ENCODE results near the gene POU1F1. TPM values are rescaled to one million over a fixed set of nuclear protein-coding genes. Genes with fewer than 3 reads are reported as not detected.
"Not testable (repeated sequence)": the region's sequence is repeated elsewhere in the genome, so short reads cannot be mapped to it uniquely, and the experiment has no call there.

The POU1F1 gene
- polyA plus RNA-seq, 1 donor from 2014 or later, result not detected

DNA sequence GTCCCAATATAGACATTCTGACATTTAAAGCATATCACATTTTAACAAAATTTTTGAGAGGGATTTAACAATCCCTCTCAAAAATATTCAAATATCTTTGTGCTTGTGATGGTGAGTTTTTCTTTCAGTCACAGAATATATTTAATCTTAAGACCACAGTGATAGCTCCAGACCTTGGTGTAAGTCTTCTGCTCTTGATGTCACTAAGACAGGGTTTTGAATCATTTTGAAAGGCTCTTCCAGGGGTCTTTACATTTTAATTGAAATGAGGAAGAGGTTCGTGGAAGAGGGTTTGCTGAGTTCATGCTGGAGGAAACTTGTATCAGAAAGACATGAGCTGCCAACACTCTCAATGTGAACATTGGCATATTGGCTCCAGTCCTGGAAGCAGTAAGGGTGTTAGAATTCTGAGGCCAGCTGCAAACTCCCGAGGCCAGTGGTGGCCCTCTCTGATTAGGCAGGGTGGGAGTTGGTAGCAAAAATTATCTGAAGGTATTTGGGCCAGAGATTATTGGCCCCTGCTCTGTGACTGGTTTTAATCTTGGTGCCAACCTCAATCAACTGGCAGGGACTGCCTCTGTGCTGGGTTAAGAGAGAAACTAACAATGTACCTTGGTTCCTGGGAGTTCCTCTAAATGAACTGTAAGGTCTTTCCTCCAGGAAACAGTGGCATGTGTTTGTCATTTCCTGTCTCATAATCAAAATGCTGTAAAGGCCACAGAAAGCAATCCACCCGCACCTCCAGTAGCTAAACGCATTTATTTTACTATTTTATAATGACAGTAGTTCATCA, 5.3 kb downstream of the POU1F1 start:
- Mint-ChIP-seq H3K4me1 (peaks cover 11 to 24% (median 20%) of the 10 kb centered on the region in 3 donors), H3K4me3 (peak overlapping the region in 1 of 4 donors; percentile 23), H3K27me3 (peaks cover 6% of the 10 kb centered on the region), H3K27ac (no peak overlapping the region), H3K36me3 (no peaks in the 10 kb centered on the region), H3K9me3 (no peaks in the 10 kb centered on the region)

DNA sequence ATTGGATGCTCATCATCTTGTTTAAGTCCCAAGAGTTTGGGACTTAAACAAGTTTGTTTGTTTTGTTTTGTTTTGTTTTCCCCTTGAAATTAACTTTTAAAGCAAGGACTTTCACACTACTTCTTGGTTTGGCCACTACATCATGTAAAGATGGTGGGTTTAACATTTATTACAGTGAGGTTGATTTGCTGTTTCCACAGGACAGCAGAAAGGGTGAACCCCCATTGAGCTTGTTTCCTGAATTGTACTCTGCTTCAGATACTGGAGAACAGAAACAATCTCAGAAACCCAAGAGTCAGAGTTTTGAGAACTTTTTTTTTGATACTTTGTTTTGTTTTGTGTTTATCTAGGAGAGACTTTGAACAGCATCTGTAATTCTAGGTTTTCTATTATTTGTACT, 6.7 kb downstream of the POU1F1 start:
- Mint-ChIP-seq H3K27ac (no peak overlapping the region), H3K27me3 (peaks cover 6% of the 10 kb centered on the region), H3K36me3 (no peaks in the 10 kb centered on the region), H3K4me3 (no peak overlapping the region), H3K4me1 (peaks cover 11 to 24% (median 20%) of the 10 kb centered on the region in 3 donors), H3K9me3 (no peaks in the 10 kb centered on the region)

DNA sequence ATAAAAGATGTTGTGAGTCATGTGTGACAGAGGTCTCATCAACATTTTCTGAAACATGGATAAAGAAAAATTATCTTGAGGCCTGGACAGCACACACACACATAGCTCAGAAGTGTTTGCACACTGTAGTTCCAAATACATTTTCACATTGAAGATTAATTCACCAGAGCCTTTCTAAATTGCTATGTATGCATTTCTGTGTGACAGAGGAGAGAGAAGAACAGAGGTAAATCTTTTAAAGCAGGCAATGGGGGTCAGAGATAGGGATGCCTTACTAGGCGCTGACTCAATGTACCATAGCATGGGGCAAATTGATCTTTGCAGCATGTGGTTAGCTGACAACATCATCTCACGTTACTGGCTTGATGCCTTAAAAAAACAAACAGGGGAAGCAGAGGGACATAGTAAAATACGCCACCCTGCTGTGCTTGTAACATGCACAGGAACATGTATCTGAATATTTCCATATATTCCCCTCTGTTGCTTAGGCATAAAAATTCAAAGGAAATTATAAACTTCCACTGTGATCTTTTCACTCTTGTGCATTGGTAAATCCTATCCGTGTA, 7.7 kb downstream of the POU1F1 start:
- Mint-ChIP-seq H3K4me1 (peaks cover 10 to 24% (median 20%) of the 10 kb centered on the region in 3 donors), H3K27ac (no peak overlapping the region), H3K4me3 (no peak overlapping the region), H3K36me3 (no peaks in the 10 kb centered on the region), H3K9me3 (no peaks in the 10 kb centered on the region), H3K27me3 (peaks cover 5% of the 10 kb centered on the region)

DNA sequence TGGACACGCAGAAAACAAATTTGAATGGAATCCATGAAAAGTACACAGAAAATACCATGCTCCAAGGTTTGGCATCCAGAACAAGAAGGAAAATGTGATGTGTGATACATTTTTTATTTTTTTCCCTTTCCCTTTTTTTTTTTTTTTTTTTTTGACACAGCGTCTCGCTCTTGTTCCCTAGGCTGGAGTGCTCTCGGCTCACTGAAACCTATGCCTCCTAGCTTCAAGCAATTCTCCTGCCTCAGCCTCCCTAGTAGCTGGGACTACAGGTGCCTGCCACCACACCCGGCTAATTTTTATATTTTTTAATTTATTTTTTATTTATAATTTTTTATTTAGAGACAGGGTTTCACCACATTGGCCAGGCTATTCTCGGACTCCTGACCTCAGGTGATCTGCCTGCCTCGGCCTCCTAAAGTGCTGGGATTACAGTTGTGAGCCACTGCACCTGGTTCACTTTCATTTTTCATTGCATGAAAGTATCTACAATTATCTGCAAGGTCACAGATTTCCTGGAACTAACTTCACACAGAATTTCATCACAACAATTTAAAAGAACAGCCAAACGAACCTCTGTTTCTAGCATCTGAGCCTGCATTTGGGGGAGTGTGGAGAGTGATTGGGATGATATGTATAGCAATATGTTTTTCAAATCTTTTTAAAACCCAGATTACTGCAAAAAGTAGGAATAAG, 8.3 kb downstream of the POU1F1 start:
- Mint-ChIP-seq H3K4me3 (no peak overlapping the region), H3K27ac (no peak overlapping the region), H3K36me3 (no peaks in the 10 kb centered on the region), H3K27me3 (peaks cover 1% of the 10 kb centered on the region), H3K9me3 (no peaks in the 10 kb centered on the region), H3K4me1 (peaks cover 4 to 18% (median 13%) of the 10 kb centered on the region in 3 donors)

DNA sequence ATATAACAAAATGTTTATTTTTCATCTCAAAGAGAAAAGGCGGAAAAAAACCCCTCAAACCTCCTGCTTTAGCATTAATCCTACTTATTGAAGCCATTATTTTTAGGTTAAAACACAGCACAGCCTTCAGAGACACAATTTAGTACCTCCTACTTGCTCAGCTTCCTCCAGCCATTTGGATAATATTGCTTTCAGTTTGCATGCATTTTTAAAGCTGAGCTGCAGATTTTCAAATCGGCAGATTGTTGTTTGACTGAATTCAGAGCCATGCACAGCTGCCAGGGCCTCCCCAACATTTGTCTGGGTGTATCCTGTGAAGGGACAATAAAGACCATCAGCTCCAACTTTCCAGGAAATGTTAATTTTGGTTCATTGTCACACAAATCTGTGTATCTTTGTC, 14.5 kb downstream of the POU1F1 start:
- H3K9me3 Mint-ChIP-seq, result no peaks in the 10 kb centered on the region
- H3K4me1 Mint-ChIP-seq, result peaks cover 0 to 6% (median 2%) of the 10 kb centered on the region in 3 donors
- H3K27ac Mint-ChIP-seq, result no peak overlapping the region
- H3K27me3 Mint-ChIP-seq, result no peaks in the 10 kb centered on the region
- no peak overlapping the region for H3K4me3 Mint-ChIP-seq
- no peaks in the 10 kb centered on the region for H3K36me3 Mint-ChIP-seq

DNA sequence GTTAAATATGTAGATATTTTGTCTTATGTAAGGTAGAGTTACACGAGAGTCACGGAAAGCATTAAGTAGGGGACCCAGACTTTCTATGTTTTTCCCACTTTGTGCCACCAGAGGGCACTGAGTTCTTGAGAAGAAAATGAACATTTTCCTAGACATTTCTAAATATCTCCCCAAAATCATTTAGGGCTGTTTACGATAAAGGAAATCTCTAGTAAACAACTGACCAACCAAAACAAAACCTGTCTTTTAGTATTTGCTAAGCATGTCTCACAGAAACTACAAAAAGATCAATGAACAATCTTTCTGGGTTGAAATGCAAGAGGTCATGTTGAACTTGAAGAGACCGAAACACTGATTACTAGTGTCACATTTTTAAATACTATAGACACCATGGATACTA, 16.1 kb downstream of the POU1F1 start:
- no peaks in the 10 kb centered on the region for H3K9me3 Mint-ChIP-seq
- no peaks in the 10 kb centered on the region for H3K36me3 Mint-ChIP-seq
- H3K4me1 Mint-ChIP-seq, result peaks cover 0 to 6% (median 2%) of the 10 kb centered on the region in 3 donors
- no peaks in the 10 kb centered on the region for H3K27me3 Mint-ChIP-seq
- H3K27ac Mint-ChIP-seq, result no peak overlapping the region
- H3K4me3 Mint-ChIP-seq, result no peak overlapping the region

DNA sequence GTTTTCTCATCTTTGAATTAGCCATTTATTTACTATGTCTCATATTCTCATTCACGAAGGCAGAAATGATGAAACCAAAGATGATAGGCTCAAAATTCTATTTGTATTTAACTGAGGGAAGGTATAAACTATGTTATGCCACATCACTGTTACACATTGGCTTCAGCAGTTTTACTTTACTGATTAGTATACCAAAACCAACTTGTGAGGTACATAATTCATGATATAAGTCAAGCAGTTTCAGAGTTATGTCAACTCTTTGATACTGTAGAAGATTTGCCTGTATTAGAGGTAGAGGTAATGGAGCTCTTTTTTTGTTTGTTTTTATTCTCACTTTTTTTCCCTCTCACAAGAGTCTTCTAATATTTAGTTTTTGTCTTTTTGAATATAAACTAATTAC, 26.4 kb downstream of the POU1F1 start:
- H3K4me3 Mint-ChIP-seq, result no peak overlapping the region
- no peaks in the 10 kb centered on the region for H3K9me3 Mint-ChIP-seq
- H3K4me1 Mint-ChIP-seq, result peaks cover 0 to 6% (median 2%) of the 10 kb centered on the region in 3 donors
- no peak overlapping the region for H3K27ac Mint-ChIP-seq
- H3K36me3 Mint-ChIP-seq, result peaks cover 8% of the 10 kb centered on the region
- no peaks in the 10 kb centered on the region for H3K27me3 Mint-ChIP-seq

DNA sequence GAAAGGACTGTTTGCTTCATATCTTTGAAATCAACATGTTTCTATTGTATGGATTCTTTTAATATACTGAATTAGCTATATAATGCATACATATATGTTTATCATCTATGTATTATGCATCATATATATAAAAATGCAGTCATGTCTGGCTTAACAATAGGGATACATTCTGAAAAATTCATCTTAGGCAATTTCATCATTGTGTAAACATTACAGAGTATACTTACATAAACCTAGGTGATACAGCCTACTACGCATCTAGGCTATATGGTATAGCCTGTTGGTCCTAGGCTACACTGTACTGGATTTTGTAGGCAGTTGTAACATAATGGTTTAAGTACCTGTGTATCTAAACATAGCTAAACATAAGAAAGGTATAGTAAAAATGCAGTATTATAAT, 27.6 kb downstream of the POU1F1 start:
- no peak overlapping the region for H3K4me3 Mint-ChIP-seq
- H3K4me1 Mint-ChIP-seq, result peaks cover 2 to 6% (median 3%) of the 10 kb centered on the region in 3 donors
- H3K36me3 Mint-ChIP-seq, result peaks cover 7% of the 10 kb centered on the region
- H3K9me3 Mint-ChIP-seq, result no peaks in the 10 kb centered on the region
- H3K27ac Mint-ChIP-seq, result no peak overlapping the region
- H3K27me3 Mint-ChIP-seq, result no peaks in the 10 kb centered on the region

DNA sequence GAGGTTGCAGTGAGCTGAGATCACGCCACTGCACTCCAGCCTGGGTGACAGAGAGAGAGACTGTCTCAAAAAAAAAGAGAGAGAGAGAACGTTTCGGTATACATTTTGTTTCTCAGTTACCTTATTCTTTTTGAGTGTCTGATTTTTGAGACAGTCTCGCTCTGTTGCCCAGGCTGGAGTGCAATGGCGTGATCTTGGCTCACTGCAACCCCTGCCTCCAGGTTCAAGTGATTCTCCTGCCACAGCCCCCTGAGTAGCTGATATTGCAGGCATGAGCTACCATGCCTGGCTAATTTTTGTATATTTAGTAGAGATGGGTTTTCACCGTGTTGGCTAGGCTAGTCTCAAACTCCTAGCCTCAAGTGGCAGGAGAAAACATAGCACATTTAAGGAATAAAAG, 28.2 kb downstream of the POU1F1 start:
- H3K36me3 Mint-ChIP-seq, H3K4me1 Mint-ChIP-seq, H3K27me3 Mint-ChIP-seq, H3K27ac Mint-ChIP-seq, H3K9me3 Mint-ChIP-seq, H3K4me3 Mint-ChIP-seq: not testable (repeated sequence)

DNA sequence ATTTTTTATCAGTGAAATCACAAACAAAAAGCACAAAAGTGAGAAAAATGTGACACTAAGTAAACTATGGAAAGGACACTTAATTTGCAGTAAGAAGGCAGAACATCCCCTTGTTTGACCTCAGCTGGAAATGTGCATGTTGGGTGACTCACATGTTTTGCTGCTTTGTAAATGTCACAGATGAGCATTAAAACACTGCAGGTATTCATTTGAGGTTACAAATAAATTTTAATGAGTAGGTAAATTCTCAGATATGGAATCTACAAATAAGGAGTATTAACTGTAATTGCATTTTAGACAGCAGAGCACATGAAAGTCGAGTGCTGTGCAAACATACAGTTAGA, 29.0 kb downstream of the POU1F1 start:
- no peaks in the 10 kb centered on the region for H3K9me3 Mint-ChIP-seq
- peaks cover 3 to 14% (median 8%) of the 10 kb centered on the region in 3 donors for H3K4me1 Mint-ChIP-seq
- H3K27me3 Mint-ChIP-seq, result no peaks in the 10 kb centered on the region
- peaks cover 3% of the 10 kb centered on the region for H3K36me3 Mint-ChIP-seq
- no peak overlapping the region for H3K27ac Mint-ChIP-seq
- H3K4me3 Mint-ChIP-seq, result no peak overlapping the region

DNA sequence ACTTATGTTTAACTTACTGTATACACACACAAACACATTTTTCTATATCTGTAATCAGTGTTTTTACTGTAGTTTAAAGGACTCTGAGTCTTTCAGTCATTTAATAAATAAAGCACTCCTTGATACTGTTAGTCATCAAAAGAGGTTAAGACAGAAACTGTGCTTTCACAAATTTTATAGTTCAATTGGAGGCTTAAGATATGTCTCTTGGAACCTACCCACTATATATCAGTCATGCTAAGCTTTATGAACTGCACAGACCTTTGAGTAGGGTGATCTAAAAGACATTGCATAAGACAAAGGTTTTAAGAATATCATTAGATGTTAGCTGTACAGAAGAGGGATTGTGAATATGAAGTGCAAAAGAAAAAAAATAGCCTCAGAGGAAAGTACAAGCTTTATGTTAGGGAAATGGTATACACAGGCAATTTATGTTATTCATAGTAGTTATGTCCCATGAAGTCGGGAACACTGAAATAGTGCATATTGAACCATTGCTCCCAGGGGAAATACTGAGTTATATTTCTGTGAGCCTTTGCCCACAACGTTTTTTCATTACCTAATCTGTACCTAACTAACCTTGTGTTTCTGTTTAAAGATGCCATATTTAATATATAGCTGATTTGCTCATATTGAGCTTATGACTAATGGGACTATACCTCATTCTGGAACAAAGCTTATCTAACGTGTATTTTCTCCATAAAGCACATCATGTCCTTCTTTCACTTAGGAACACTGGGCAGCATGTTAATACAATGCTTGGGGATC, 29.5 kb downstream of the POU1F1 start:
- Mint-ChIP-seq H3K4me1 (peaks cover 6 to 16% (median 10%) of the 10 kb centered on the region in 3 donors), H3K9me3 (no peaks in the 10 kb centered on the region), H3K27me3 (no peaks in the 10 kb centered on the region), H3K36me3 (peaks cover 2% of the 10 kb centered on the region), H3K4me3 (no peak overlapping the region), H3K27ac (no peak overlapping the region)

DNA sequence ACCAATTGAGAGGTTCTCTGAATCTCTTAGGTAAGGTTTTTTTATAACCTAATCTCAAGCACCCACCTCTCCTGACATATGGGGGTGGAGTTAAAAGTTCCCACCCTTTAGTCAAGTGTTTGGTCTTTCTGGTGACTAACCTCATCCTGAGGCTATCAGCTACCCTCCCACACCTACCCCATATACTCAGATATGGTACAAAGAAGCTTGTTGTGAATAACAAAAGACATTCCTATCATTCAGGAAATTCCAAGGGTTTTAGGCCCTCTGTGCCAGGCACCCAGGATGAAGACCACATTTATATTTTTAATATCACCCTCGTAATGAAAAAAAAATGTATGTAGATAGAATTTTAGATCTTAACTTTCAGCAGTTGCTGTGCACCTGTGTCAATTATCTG, 40.3 kb downstream of the POU1F1 start:
- no peak overlapping the region for H3K4me3 Mint-ChIP-seq

DNA sequence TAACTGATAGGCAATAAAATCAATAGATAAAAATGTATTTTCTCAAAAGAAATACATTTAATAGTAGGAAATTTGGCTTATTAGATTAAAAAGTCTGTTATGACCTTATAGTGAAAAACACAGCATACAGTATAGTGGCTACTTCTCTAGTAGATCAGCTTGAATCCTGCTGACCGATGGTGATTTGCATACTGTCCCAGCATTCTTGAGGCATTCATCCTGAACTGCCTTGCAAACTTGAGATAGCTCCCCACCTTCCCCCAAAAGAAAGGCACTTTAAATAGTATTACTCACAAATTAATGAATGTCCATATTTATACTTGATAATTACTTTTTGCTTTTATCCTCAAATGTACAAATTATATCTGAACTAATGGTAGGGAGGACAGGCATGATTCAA, 42.6 kb downstream of the POU1F1 start:
- H3K27ac Mint-ChIP-seq, result no peak overlapping the region
- H3K27me3 Mint-ChIP-seq, result no peaks in the 10 kb centered on the region
- peaks cover 34 to 43% (median 40%) of the 10 kb centered on the region in 3 donors for H3K4me1 Mint-ChIP-seq

More for the DNA sequence above, 40.3 kb downstream of the POU1F1 start:
- Mint-ChIP-seq H3K4me1 (peaks cover 19 to 34% (median 30%) of the 10 kb centered on the region in 3 donors), H3K27ac (no peak overlapping the region), H3K9me3 (no peaks in the 10 kb centered on the region), H3K27me3 (no peaks in the 10 kb centered on the region), H3K36me3 (peaks cover 14% of the 10 kb centered on the region)

DNA sequence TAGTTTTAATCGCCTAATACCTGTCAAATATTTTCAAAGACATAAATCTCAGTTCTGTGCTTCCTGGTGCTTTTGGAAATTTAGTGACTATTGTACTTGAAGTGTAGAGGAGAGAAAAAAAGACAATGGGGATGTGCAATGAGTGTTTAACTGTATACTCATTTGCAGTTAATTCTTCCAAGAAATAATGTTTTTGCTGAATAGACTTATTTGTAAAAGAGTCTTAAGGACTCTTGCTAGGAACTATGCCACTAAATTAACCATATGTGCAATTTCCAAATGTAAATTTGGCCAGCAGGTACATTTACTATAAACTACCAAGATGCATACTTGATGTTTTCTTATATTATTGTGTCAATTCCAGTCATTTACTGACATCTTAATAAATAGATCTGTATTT, 47.3 kb downstream of the POU1F1 start:
- peaks cover 46 to 51% (median 47%) of the 10 kb centered on the region in 3 donors for H3K4me1 Mint-ChIP-seq
- no peaks in the 10 kb centered on the region for H3K9me3 Mint-ChIP-seq
- H3K36me3 Mint-ChIP-seq, result peaks cover 6% of the 10 kb centered on the region
- H3K27ac Mint-ChIP-seq, result peak overlapping the region in 2 of 3 donors; percentile 98 to 99
- peaks cover 2% of the 10 kb centered on the region for H3K27me3 Mint-ChIP-seq
- peak overlapping the region in 3 of 4 donors; percentile 99 to 100 (median 100) for H3K4me3 Mint-ChIP-seq

More for the DNA sequence above, 42.6 kb downstream of the POU1F1 start:
- Mint-ChIP-seq H3K36me3 (peaks cover 13% of the 10 kb centered on the region), H3K4me3 (no peak overlapping the region), H3K9me3 (no peaks in the 10 kb centered on the region)

DNA sequence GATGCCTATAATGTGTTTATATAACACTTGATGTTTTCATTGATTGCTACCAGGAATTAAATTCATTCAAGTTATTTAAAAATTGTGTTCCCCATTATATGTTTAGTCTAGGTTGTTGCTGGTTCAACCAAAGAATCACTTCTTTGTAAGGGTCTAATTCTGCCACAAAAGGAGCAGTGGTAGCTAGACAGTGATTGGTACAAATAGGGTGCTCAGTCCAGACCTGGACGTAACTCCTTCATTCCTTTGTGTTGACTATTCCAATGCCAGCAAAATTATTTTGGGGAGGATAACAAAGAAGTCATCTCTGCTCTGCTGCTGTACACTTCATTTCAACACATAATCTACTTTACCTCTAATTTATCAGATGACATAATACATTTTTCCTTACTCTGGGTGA, 48.1 kb downstream of the POU1F1 start:
- H3K4me1 Mint-ChIP-seq, result peaks cover 43 to 48% (median 44%) of the 10 kb centered on the region in 3 donors
- H3K4me3 Mint-ChIP-seq, result peak overlapping the region; percentile 99 to 100 (median 100)
- H3K27ac Mint-ChIP-seq, result peak overlapping the region; percentile 98 to 99 (median 99)

More for the DNA sequence above, 48.1 kb downstream of the POU1F1 start:
- H3K9me3 Mint-ChIP-seq, result no peaks in the 10 kb centered on the region
- peaks cover 2% of the 10 kb centered on the region for H3K27me3 Mint-ChIP-seq
- H3K36me3 Mint-ChIP-seq, result peaks cover 6% of the 10 kb centered on the region

All from IgD-negative memory B cell (primary cell).